Smooth muscle cell (in vitro differentiated cells): ENCODE measurements around the gene KLK12. TPM values are rescaled to one million over a fixed set of nuclear protein-coding genes. Genes with fewer than 3 reads are reported as not detected.

Experiments
- DNase-seq: peaks from one replicate; lab custom pipeline; 2025; ENCODE audit not compliant: unreplicated experiment; lab: John Stamatoyannopoulos, UW
- H2AFZ ChIP-seq: fragments of 200-600 bp; sonication (generic); 2 replicates; pipeline ENCODE4 v1.6.0; 2016; ENCODE audit warnings: antibody characterized with exemption, low read depth, mild to moderate bottlenecking
- H3F3A ChIP-seq: fragments of 200-600 bp; sonication (generic); 2 replicates; pipeline ENCODE4 v1.6.0; 2017; ENCODE audit warnings: antibody characterized with exemption, low read depth
- H3K27ac ChIP-seq: fragments of 200-600 bp; sonication (generic); 2 replicates; pipeline ENCODE4 v1.5.1; 2016; ENCODE audit warnings: low read depth, mild to moderate bottlenecking
- H3K27me3 ChIP-seq: fragments of 200-600 bp; sonication (generic); 2 replicates; pipeline ENCODE4 v1.6.1; 2016; ENCODE audit warnings: low read depth, mild to moderate bottlenecking
- H3K36me3 ChIP-seq: fragments of 200-600 bp; sonication (generic); 2 replicates; pipeline ENCODE4 v1.5.1; 2016; ENCODE audit warnings: low read depth
- H3K4me1 ChIP-seq: fragments of 200-600 bp; sonication (generic); 2 replicates; pipeline ENCODE4 v1.5.1; 2016; ENCODE audit warnings: low read depth
- H3K4me2 ChIP-seq: fragments of 200-600 bp; sonication (generic); 2 replicates; pipeline ENCODE4 v1.6.0; 2016; ENCODE audit warnings: mild to moderate bottlenecking
- H3K4me3 ChIP-seq: fragments of 200-600 bp; sonication (generic); 2 replicates; pipeline ENCODE4 v1.5.1; 2016; ENCODE audit warnings: mild to moderate bottlenecking
- H3K79me2 ChIP-seq: fragments of 200-600 bp; sonication (generic); 2 replicates; pipeline ENCODE4 v1.6.0; 2016; ENCODE audit warnings: low read depth, mild to moderate bottlenecking
- H3K9ac ChIP-seq: fragments of 200-600 bp; sonication (generic); 2 replicates; pipeline ENCODE4 v1.6.0; 2016; ENCODE audit warnings: low read depth
- H3K9me3 ChIP-seq: fragments of 200-600 bp; sonication (generic); replicated peaks from 2 replicates; pipeline ENCODE4 v1.5.1; 2016; ENCODE audit warnings: low read depth
- H4K20me1 ChIP-seq: fragments of 200-600 bp; sonication (generic); 2 replicates; pipeline ENCODE4 v1.6.0; 2016; ENCODE audit warnings: low read depth
- WGBS: methylation state at CpG from one replicate; pipeline ENCODE4 v1.1.7; 2016; ENCODE audit warnings: low lambda C conversion rate; 5-methylcytosine and 5-hydroxymethylcytosine counted together
- polyA plus RNA-seq: library from polyadenylated mRNA; unstranded; fragments of >200 nt; fragmentation: Nextera tagmentation; extraction: Ambion mirVana; gene quantifications from 2 replicates; pipeline ENCODE4 v1.2.1, GENCODE V29; 2016
- total RNA-seq: library from RNA; depleted of rRNA; stranded (reverse); fragments of >200 nt; gene quantifications from 2 replicates; pipeline ENCODE4 v1.2.3, GENCODE V29; 2014
- TF ChIP-seq, protein P1 (sequence below): fragments of 200-600 bp; sonication (generic); IDR thresholded peaks from 2 replicates; pipeline ENCODE4 v1.5.1; 2017; ENCODE audit warnings: borderline replicate concordance, mild to moderate bottlenecking, antibody characterized with exemption; ENCODE audit not compliant: insufficient read depth, poor library complexity, severe bottlenecking

KLK12 gene
- total and polyA plus RNA-seq, 2 experiments from 2014 or later: 1.7 to 1.9 TPM

DNA sequence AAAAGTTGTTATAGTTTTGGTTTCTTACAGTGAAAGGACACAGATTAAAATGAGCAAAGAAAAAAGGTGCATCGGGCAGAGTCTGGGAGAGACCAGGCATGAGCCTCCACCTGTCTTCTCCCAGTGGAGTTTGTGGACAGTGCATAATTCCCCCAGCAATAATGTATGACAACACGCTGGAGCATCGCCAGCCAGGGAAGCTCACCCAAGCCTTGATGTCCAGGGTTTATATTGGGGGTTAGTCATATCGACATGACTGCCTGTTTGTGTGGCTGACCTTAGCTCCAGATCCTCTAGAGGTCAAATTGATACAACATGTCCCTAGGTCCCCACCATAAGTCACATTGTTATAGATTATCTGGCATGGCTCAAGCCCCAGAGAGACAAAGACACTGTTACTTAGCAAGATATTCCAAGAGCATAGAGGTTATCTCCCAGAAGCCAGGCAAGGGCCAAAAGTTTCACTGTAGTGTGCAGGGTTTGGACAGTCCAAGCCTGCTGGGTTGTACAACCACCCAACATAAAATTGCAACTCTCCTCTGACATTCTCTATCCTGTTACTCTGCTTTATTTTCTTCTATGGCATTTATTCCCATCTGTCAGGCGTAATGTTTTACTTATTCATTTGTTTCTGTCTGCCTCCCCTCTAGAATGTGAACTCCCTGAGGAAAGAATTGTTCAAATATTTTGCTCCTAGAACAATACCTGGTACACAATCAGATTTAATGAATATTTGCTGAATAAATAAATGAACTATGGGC is 35.7 kb upstream of the KLK12 start:
- Histone ChIP-seq H3K4me2 (no peak overlapping the region), H3K27ac (no peak overlapping the region), H3F3A (no peaks in the 10 kb centered on the region), H2AFZ (no peak overlapping the region), H3K27me3 (no peaks in the 10 kb centered on the region), H3K4me3 (no peak overlapping the region), H4K20me1 (no peaks in the 10 kb centered on the region), H3K36me3 (no peaks in the 10 kb centered on the region), H3K4me1 (no peaks in the 10 kb centered on the region), H3K9ac (no peak overlapping the region), H3K79me2 (no peaks in the 10 kb centered on the region), H3K9me3 (no peaks in the 10 kb centered on the region)
- no peak for DNase-seq
- 89% methylated on average over 5 of the region's 5 CpGs for WGBS
- TF ChIP-seq, protein P1, sequence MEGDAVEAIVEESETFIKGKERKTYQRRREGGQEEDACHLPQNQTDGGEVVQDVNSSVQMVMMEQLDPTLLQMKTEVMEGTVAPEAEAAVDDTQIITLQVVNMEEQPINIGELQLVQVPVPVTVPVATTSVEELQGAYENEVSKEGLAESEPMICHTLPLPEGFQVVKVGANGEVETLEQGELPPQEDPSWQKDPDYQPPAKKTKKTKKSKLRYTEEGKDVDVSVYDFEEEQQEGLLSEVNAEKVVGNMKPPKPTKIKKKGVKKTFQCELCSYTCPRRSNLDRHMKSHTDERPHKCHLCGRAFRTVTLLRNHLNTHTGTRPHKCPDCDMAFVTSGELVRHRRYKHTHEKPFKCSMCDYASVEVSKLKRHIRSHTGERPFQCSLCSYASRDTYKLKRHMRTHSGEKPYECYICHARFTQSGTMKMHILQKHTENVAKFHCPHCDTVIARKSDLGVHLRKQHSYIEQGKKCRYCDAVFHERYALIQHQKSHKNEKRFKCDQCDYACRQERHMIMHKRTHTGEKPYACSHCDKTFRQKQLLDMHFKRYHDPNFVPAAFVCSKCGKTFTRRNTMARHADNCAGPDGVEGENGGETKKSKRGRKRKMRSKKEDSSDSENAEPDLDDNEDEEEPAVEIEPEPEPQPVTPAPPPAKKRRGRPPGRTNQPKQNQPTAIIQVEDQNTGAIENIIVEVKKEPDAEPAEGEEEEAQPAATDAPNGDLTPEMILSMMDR: no peak

GRCh38 chr19:51066393-51067186 is 31.8 kb upstream of the KLK12 start:
- no peaks in the 10 kb centered on the region for H3K9me3 ChIP-seq
- H3K27ac ChIP-seq: no peak overlapping the region
- H3F3A ChIP-seq: no peaks in the 10 kb centered on the region
- no peak for DNase-seq
- H4K20me1 ChIP-seq: no peaks in the 10 kb centered on the region
- WGBS: 82% methylated on average over 7 of the region's 7 CpGs
- H3K27me3 ChIP-seq: no peaks in the 10 kb centered on the region
- no peak overlapping the region for H3K9ac ChIP-seq
- no peaks in the 10 kb centered on the region for H3K79me2 ChIP-seq
- no peaks in the 10 kb centered on the region for H3K4me1 ChIP-seq
- TF ChIP-seq, protein P1: no peak
- no peaks in the 10 kb centered on the region for H3K36me3 ChIP-seq
- no peak overlapping the region for H2AFZ ChIP-seq
- no peak overlapping the region for H3K4me2 ChIP-seq
- H3K4me3 ChIP-seq: no peak overlapping the region

- no peaks in the 10 kb centered on the region for H3K9me3 ChIP-seq
- H3K27ac ChIP-seq: no peak overlapping the region
- TF ChIP-seq, protein P1: no peak
- peak overlapping the region; percentile 45 for H3K4me3 ChIP-seq
- H3K9ac ChIP-seq: no peak overlapping the region
- no peak for DNase-seq
- H2AFZ ChIP-seq: peak overlapping the region; percentile 77
- 14% methylated on average over 14 of the region's 25 CpGs for WGBS
- H3K4me2 ChIP-seq: peak overlapping the region; percentile 87
- H3K27me3 ChIP-seq: no peaks in the 10 kb centered on the region
- no peaks in the 10 kb centered on the region for H3K4me1 ChIP-seq
- no peaks in the 10 kb centered on the region for H3K79me2 ChIP-seq
- no peaks in the 10 kb centered on the region for H3F3A ChIP-seq
- no peaks in the 10 kb centered on the region for H4K20me1 ChIP-seq
- no peaks in the 10 kb centered on the region for H3K36me3 ChIP-seq
Measured at GRCh38 chr19:51065221-51065960, 30.6 kb upstream of the KLK12 start.
